Neural cell (in vitro differentiated cells): ENCODE results near the gene TBCK. TPM values are rescaled to one million over a fixed set of nuclear protein-coding genes. Genes with fewer than 3 reads are reported as not detected.
A peak's percentile ranks its signal among the peaks of the same experiment; 100 is the strongest.

Source experiments
- H2AFZ ChIP-seq: fragments of 200-600, 300-800 bp; sonication (generic), shearing (Covaris generic); 2 replicates; pipeline ENCODE4 v1.6.0; 2014; ENCODE audit warnings: low read depth, mild to moderate bottlenecking, antibody characterized with exemption, low read length, moderate library complexity
- H3F3A ChIP-seq: fragments of 200-600 bp; shearing (Covaris generic); 2 replicates; pipeline ENCODE4 v1.6.1; 2016; ENCODE audit warnings: mild to moderate bottlenecking, moderate library complexity, mixed read lengths, antibody characterized with exemption, low read length; ENCODE audit not compliant: insufficient read depth, poor library complexity, severe bottlenecking
- H3K27ac ChIP-seq: fragments of 200-600, 300-800 bp; sonication (generic), shearing (Covaris generic); 2 replicates; pipeline ENCODE4 v1.5.1; 2014; ENCODE audit warnings: mild to moderate bottlenecking, low read length, moderate library complexity
- H3K27me3 ChIP-seq: fragments of 300-800, 200-600 bp; sonication (generic), shearing (Covaris generic); 2 replicates; pipeline ENCODE4 v1.6.0; 2014; ENCODE audit warnings: mild to moderate bottlenecking, low read depth, low read length, moderate library complexity; ENCODE audit not compliant: insufficient read depth
- H3K36me3 ChIP-seq: fragments of 300-800, 200-600 bp; sonication (generic), shearing (Covaris generic); 2 replicates; pipeline ENCODE4 v1.5.1; 2014; ENCODE audit warnings: mild to moderate bottlenecking, antibody characterized with exemption, low read length, moderate library complexity; ENCODE audit not compliant: insufficient read depth
- H3K4me2 ChIP-seq: fragments of 300-800, 200-600 bp; sonication (generic), shearing (Covaris generic); 2 replicates; pipeline ENCODE4 v1.6.0; 2014; ENCODE audit warnings: mild to moderate bottlenecking, low read length
- H3K4me3 ChIP-seq: fragments of 300-800, 200-600 bp; sonication (generic), shearing (Covaris generic); 2 replicates; pipeline ENCODE4 v1.5.1; 2014; ENCODE audit warnings: mild to moderate bottlenecking, low read length, moderate library complexity
- H3K79me2 ChIP-seq: fragments of 200-600 bp; shearing (Covaris generic); replicated peaks from 2 replicates; pipeline ENCODE4 v1.6.0; 2014; ENCODE audit warnings: mild to moderate bottlenecking, low read length, moderate library complexity; ENCODE audit not compliant: insufficient read depth
- H3K9ac ChIP-seq: fragments of 300-800, 200-600 bp; sonication (generic), shearing (Covaris generic); 2 replicates; pipeline ENCODE4 v1.6.1; 2016; ENCODE audit warnings: mild to moderate bottlenecking, low read length, mixed read lengths
- H3K9me2 ChIP-seq: fragments of 200-600 bp; shearing (Covaris generic); 2 replicates; pipeline ENCODE4 v1.6.1; 2016; ENCODE audit warnings: mild to moderate bottlenecking, low read length, mixed read lengths; ENCODE audit not compliant: insufficient read depth
- H3K9me3 ChIP-seq: fragments of 200-600, 300-800 bp; sonication (generic), shearing (Covaris generic); 2 replicates; pipeline ENCODE4 v1.6.1; 2016; ENCODE audit warnings: mild to moderate bottlenecking, mixed run types, low read length, moderate library complexity, mixed read lengths
- H4K20me1 ChIP-seq: fragments of 200-600 bp; shearing (Covaris generic); 2 replicates; pipeline ENCODE4 v1.6.1; 2016; ENCODE audit warnings: mild to moderate bottlenecking, mixed run types; ENCODE audit not compliant: insufficient read depth
- EP300 ChIP-seq: fragments of 450-650 bp; conservative IDR thresholded peaks from 2 replicates; pipeline ENCODE4 v1.6.1; 2014; ENCODE audit warnings: antibody characterized with exemption, mild to moderate bottlenecking, moderate library complexity; ENCODE audit not compliant: poor library complexity, severe bottlenecking
- EZH2 ChIP-seq: fragments of 200-600, 300-800 bp; shearing (Covaris generic), sonication (generic); IDR thresholded peaks from 2 replicates; pipeline ENCODE4 v1.6.1; 2014; ENCODE audit warnings: antibody characterized with exemption, low read length, borderline replicate concordance, mild to moderate bottlenecking; ENCODE audit not compliant: insufficient read depth, poor library complexity, severe bottlenecking
- MXI1 ChIP-seq: fragments of 450-650 bp; conservative IDR thresholded peaks from 2 replicates; pipeline ENCODE4 v1.6.1; 2014; ENCODE audit warnings: antibody characterized with exemption, mild to moderate bottlenecking; ENCODE audit not compliant: poor library complexity, severe bottlenecking
- POLR2AphosphoS5 ChIP-seq: IDR thresholded peaks from 2 replicates; pipeline ENCODE4 v1.6.1; 2012
- RAD21 ChIP-seq: fragments of 450-650 bp; conservative IDR thresholded peaks from 2 replicates; pipeline ENCODE4 v1.6.1; 2014; ENCODE audit warnings: antibody characterized with exemption, mild to moderate bottlenecking, moderate library complexity
- REST ChIP-seq: IDR thresholded peaks from 2 replicates; pipeline ENCODE4 v1.6.1; 2012; ENCODE audit warnings: borderline replicate concordance
- SMC3 ChIP-seq: fragments of 450-650 bp; conservative IDR thresholded peaks from 2 replicates; pipeline ENCODE4 v1.6.1; 2014; ENCODE audit warnings: antibody characterized with exemption, mild to moderate bottlenecking, moderate library complexity; ENCODE audit not compliant: poor library complexity
- TAF1 ChIP-seq: IDR thresholded peaks from 2 replicates; pipeline ENCODE4 v1.6.1; 2012; ENCODE audit warnings: low read depth
- polyA plus RNA-seq: library from polyadenylated mRNA; depleted of rRNA; stranded (reverse); fragments of >200 nt; gene quantifications from 2 replicates; pipeline ENCODE4 v1.2.3, GENCODE V29; 2014
- TF ChIP-seq, protein P1 (sequence below): fragments of 450-650 bp; IDR thresholded peaks from 2 replicates; pipeline ENCODE4 v1.5.1; 2014; ENCODE audit warnings: antibody characterized with exemption, mild to moderate bottlenecking, moderate library complexity; ENCODE audit not compliant: poor library complexity, severe bottlenecking

Gene TBCK
- polyA plus RNA-seq, 1 donor from 2014 or later, result 55.0 TPM

GRCh38 chr4:106208481-106209460 is 107.2 kb downstream of the TBCK start:
- Histone ChIP-seq H3K27me3 (no peaks in the 10 kb centered on the region), H3K4me2 (no peak overlapping the region), H3K79me2 (no peaks in the 10 kb centered on the region), H3K4me3 (no peak overlapping the region), H2AFZ (no peak overlapping the region), H3K9me2 (no peaks in the 10 kb centered on the region), H3K9me3 (no peaks in the 10 kb centered on the region), H3K36me3 (no peaks in the 10 kb centered on the region), H3K27ac (no peak overlapping the region), H3K9ac (no peak overlapping the region), H3F3A (no peaks in the 10 kb centered on the region), H4K20me1 (no peaks in the 10 kb centered on the region)
- TF ChIP-seq REST (no peak), POLR2AphosphoS5 (no peak), TAF1 (no peak), SMC3 (no peak), EZH2 (no peak), MXI1 (no peak), EP300 (no peak), RAD21 (no peak)
- TF ChIP-seq, protein P1, sequence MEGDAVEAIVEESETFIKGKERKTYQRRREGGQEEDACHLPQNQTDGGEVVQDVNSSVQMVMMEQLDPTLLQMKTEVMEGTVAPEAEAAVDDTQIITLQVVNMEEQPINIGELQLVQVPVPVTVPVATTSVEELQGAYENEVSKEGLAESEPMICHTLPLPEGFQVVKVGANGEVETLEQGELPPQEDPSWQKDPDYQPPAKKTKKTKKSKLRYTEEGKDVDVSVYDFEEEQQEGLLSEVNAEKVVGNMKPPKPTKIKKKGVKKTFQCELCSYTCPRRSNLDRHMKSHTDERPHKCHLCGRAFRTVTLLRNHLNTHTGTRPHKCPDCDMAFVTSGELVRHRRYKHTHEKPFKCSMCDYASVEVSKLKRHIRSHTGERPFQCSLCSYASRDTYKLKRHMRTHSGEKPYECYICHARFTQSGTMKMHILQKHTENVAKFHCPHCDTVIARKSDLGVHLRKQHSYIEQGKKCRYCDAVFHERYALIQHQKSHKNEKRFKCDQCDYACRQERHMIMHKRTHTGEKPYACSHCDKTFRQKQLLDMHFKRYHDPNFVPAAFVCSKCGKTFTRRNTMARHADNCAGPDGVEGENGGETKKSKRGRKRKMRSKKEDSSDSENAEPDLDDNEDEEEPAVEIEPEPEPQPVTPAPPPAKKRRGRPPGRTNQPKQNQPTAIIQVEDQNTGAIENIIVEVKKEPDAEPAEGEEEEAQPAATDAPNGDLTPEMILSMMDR, result no peak

DNA sequence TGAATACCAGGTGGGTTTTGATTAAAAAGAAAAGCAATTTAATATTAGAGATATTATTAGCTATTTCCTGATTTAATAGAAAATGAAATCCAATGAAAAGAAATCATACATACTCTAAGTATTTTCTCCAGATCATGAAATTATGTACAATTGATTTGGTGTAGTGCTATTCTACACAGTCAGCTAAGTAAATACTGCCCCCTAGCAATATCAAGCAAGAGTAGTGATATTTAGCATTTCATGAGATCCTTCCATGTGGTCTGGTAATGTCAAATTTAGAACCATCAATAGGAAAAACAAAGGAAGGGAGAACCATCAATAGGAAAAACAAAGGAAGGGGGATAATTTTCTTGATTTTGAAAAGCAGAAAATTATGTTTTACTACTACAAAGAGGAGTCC is 114.6 kb downstream of the TBCK start:
- H4K20me1 ChIP-seq, result no peaks in the 10 kb centered on the region
- H3K9me3 ChIP-seq, result no peaks in the 10 kb centered on the region

More for the DNA sequence above, 114.6 kb downstream of the TBCK start:
- Histone ChIP-seq H3K9me2 (no peaks in the 10 kb centered on the region), H3K4me2 (no peak overlapping the region), H3F3A (no peaks in the 10 kb centered on the region), H3K79me2 (no peaks in the 10 kb centered on the region), H2AFZ (no peak overlapping the region), H3K36me3 (no peaks in the 10 kb centered on the region), H3K27me3 (no peaks in the 10 kb centered on the region), H3K4me3 (no peak overlapping the region), H3K27ac (no peak overlapping the region), H3K9ac (no peak overlapping the region)
- no peak for TF ChIP-seq MXI1
- TF ChIP-seq SMC3, result peak; percentile 58
- TF ChIP-seq, protein P1, result peak; percentile 73
- peak; percentile 78 for TF ChIP-seq RAD21
- no peak for TF ChIP-seq POLR2AphosphoS5
